ENCODE measurements around the gene ATP6V0A1.
"Not testable (repeated sequence)": the region's sequence is repeated elsewhere in the genome, so short reads cannot be mapped to it uniquely, and the experiment has no call there.

GRCh38 chr17:42555961-42556617, 97.4 kb downstream of the ATP6V0A1 start:
- not testable (repeated sequence) for TF ChIP-seq EZH2phosphoT487 (IDR thresholded peaks at IDR 0.05; ENCODE audit: borderline replicate concordance, low read length); EZH2 (IDR thresholded peaks at IDR 0.05; ENCODE audit: low read length, unreplicated experiment); CTCF (conservative IDR thresholded peaks at IDR 0.05; ENCODE audit: low read depth, low read length)

All from PC-3 (cell line).